ENCODE data around the gene ZNF385B.
A peak's percentile ranks its signal among the peaks of the same experiment; 100 is the strongest.

ZNF385B gene

DNA sequence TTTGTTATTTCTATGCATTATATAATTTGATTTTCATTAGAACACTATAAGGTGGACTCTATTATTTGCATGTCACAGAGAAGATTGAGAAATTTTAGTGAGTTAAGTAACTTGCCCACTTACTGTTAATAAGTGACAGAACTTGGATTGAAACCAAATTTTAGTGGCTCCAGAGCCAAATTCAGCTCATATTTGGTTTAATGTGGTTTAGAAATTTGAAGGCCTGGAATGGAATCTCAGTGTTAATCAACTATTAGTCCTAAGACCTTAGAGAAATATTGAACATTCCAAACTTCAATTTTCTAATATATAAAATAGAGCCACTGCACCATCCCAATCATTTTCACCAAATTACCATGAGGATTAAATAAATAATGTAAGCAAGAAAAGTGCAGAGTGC lies 281.6 kb downstream of the ZNF385B start:
- H3F3A ChIP-seq (ENCODE audit: insufficient read depth, low read length), result no peaks in the 10 kb centered on the region
- H2AFZ ChIP-seq (ENCODE audit: low read length), result no peak overlapping the region
- no peak for DNase-seq
- no peaks in the 10 kb centered on the region for H3K79me2 ChIP-seq (ENCODE audit: low read length)
- H3K27me3 ChIP-seq (replicated peaks; ENCODE audit: insufficient read depth, low read length), result no peaks in the 10 kb centered on the region
- no peaks in the 10 kb centered on the region for H3K9me2 ChIP-seq (replicated peaks; ENCODE audit: insufficient read depth, low read length)
- H3K9ac ChIP-seq (ENCODE audit: low read length), result no peak overlapping the region
- peaks cover 9% of the 10 kb centered on the region for H3K4me1 ChIP-seq (ENCODE audit: low read length)
- no peaks in the 10 kb centered on the region for H3K9me3 ChIP-seq (replicated peaks; ENCODE audit: insufficient read depth, low read length)
- H3K4me2 ChIP-seq (ENCODE audit: low read depth, low read length), result no peak overlapping the region
- H3K36me3 ChIP-seq (replicated peaks; ENCODE audit: insufficient read depth, low read length), result no peaks in the 10 kb centered on the region
- TF ChIP-seq EZH2 (optimal IDR thresholded peaks at IDR 0.05; ENCODE audit: low read depth, low read length) (no peak), EZH2phosphoT487 (IDR thresholded peaks at IDR 0.05; ENCODE audit: low read length) (no peak)
- TF ChIP-seq, protein P1, sequence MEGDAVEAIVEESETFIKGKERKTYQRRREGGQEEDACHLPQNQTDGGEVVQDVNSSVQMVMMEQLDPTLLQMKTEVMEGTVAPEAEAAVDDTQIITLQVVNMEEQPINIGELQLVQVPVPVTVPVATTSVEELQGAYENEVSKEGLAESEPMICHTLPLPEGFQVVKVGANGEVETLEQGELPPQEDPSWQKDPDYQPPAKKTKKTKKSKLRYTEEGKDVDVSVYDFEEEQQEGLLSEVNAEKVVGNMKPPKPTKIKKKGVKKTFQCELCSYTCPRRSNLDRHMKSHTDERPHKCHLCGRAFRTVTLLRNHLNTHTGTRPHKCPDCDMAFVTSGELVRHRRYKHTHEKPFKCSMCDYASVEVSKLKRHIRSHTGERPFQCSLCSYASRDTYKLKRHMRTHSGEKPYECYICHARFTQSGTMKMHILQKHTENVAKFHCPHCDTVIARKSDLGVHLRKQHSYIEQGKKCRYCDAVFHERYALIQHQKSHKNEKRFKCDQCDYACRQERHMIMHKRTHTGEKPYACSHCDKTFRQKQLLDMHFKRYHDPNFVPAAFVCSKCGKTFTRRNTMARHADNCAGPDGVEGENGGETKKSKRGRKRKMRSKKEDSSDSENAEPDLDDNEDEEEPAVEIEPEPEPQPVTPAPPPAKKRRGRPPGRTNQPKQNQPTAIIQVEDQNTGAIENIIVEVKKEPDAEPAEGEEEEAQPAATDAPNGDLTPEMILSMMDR (IDR thresholded peaks at IDR 0.05; ENCODE audit: low read length), result no peak
- H4K20me1 ChIP-seq (ENCODE audit: insufficient read depth, low read length), result no peaks in the 10 kb centered on the region
- no peak overlapping the region for H3K27ac ChIP-seq (ENCODE audit: low read length)
- H3K4me3 ChIP-seq (ENCODE audit: low read length), result no peak overlapping the region

DNA sequence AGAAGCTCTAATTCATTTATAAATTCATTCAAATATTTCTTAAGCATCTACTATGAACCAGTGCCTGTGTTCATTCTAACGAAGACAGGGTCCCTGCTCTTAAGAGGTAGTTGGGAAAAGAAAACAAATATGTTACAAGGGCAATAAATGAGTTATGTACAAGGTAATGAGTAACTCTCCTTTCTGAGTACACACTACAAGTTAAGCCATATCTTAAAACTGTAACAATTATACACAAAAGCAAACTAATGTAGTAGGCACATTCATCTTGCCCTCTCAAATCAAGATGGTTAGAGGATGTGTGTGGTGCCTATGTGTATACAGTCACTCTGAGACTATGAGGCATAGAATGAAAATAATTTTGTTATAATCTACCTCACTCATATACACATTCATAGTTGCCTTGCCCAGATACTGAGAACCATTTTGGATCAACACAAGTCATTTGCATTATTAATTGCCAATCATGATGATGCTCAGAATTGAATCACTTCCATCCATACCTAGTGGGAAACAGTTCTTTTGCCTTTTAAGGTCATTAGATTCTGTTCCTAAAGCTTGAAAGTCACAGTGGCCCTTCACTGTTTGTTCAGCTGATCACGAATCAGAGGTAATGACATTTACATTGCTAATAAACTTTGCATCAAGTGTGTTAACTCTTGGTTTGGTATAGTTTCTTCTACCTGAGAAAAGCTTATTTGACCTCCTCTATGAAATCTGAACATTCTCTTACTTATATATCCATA lies 283.1 kb downstream of the ZNF385B start:
- Histone ChIP-seq H3K4me2 (ENCODE audit: low read depth, low read length) (no peak overlapping the region), H3K4me3 (ENCODE audit: low read length) (no peak overlapping the region), H3K27me3 (replicated peaks; ENCODE audit: insufficient read depth, low read length) (no peaks in the 10 kb centered on the region), H3K36me3 (replicated peaks; ENCODE audit: insufficient read depth, low read length) (no peaks in the 10 kb centered on the region), H3F3A (ENCODE audit: insufficient read depth, low read length) (no peaks in the 10 kb centered on the region), H2AFZ (ENCODE audit: low read length) (no peak overlapping the region), H4K20me1 (ENCODE audit: insufficient read depth, low read length) (no peaks in the 10 kb centered on the region), H3K9me2 (replicated peaks; ENCODE audit: insufficient read depth, low read length) (no peaks in the 10 kb centered on the region), H3K9ac (ENCODE audit: low read length) (no peak overlapping the region), H3K9me3 (replicated peaks; ENCODE audit: insufficient read depth, low read length) (no peaks in the 10 kb centered on the region), H3K79me2 (ENCODE audit: low read length) (no peaks in the 10 kb centered on the region), H3K4me1 (ENCODE audit: low read length) (peaks cover 12% of the 10 kb centered on the region), H3K27ac (ENCODE audit: low read length) (no peak overlapping the region)
- TF ChIP-seq, protein P1 (IDR thresholded peaks at IDR 0.05; ENCODE audit: low read length), result no peak
- TF ChIP-seq EZH2phosphoT487 (IDR thresholded peaks at IDR 0.05; ENCODE audit: low read length), result no peak
- TF ChIP-seq EZH2 (optimal IDR thresholded peaks at IDR 0.05; ENCODE audit: low read depth, low read length), result no peak
- DNase-seq, result no peak

DNA sequence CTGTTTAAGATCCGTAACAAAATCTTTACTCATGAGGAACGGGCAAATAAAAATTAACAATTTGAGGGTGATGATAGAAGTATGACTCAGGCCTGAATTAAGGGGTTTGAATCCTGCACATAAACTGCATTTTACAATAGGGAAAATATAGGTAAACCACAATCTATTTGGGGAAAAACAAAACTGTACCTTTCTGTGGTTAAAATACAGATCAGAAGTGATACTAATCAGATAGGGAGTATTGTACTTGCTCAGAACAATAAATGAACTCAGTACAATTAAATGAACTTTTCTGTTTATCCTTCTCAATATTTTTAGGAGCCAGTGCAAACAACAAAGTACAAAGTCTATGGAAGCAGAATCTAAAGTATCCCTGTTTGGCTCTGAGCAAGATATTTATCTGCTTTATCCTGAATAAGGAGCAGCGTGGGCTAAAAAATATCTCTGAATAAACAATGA lies 287.3 kb downstream of the ZNF385B start:
- peak; percentile 48 for DNase-seq
- Histone ChIP-seq H3K27ac (ENCODE audit: low read length) (no peak overlapping the region), H3K27me3 (replicated peaks; ENCODE audit: insufficient read depth, low read length) (no peaks in the 10 kb centered on the region), H3K9me2 (replicated peaks; ENCODE audit: insufficient read depth, low read length) (no peaks in the 10 kb centered on the region), H3F3A (ENCODE audit: insufficient read depth, low read length) (no peaks in the 10 kb centered on the region), H3K9me3 (replicated peaks; ENCODE audit: insufficient read depth, low read length) (no peaks in the 10 kb centered on the region), H3K4me2 (ENCODE audit: low read depth, low read length) (peak overlapping the region; percentile 53), H3K79me2 (ENCODE audit: low read length) (no peaks in the 10 kb centered on the region), H3K36me3 (replicated peaks; ENCODE audit: insufficient read depth, low read length) (no peaks in the 10 kb centered on the region), H3K9ac (ENCODE audit: low read length) (no peak overlapping the region), H2AFZ (ENCODE audit: low read length) (no peak overlapping the region), H4K20me1 (ENCODE audit: insufficient read depth, low read length) (no peaks in the 10 kb centered on the region), H3K4me1 (ENCODE audit: low read length) (peaks cover 12% of the 10 kb centered on the region), H3K4me3 (ENCODE audit: low read length) (peak overlapping the region; percentile 7; the same call in 1 of the 2 replicates)
- TF ChIP-seq, protein P1 (IDR thresholded peaks at IDR 0.05; ENCODE audit: low read length), result no peak
- no peak for TF ChIP-seq EZH2phosphoT487 (IDR thresholded peaks at IDR 0.05; ENCODE audit: low read length)

All from MM.1S (cell line).